ENCODE measurements around the gene MRPS34.
"Not testable (repeated sequence)": the region's sequence is repeated elsewhere in the genome, so short reads cannot be mapped to it uniquely, and the experiment has no call there.

The MRPS34 gene

DNA sequence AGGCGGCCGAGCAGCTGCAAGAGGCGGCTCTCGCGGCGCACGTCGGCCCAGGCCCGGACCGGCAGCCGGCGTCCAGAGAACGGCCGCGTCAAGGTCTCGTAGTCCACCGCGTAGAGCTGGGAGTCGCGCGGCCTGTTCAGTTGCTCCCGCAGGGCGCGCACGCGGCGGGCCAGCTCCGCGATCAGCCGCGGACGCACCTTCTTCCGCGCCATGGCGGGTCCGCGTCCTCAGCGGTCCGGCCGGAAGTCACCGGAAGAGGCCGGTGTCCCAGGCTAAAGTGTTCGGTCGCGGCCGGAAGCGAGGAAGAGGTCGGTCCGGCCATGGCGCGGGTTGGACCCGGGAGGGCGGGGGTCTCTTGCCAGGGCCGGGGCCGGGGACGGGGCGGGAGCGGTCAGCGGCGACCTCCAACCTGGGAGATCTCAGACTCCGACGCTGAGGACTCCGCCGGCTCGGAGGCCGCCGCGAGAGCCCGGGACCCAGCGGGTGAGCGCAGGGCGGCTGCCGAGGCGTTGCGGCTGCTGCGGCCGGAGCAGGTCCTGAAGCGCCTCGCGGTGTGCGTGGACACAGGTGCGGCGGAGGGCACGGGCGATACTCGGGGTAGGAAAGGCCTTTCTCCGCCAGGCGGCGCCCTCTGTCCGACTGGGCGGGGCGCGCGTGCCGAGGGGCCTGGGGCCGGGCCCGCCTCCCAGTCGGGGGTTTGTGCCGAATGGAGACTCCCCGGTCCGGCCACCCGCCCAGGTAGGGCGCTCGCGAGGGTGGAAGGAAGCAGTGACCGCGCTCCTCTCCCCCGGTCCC, at the start of gene MRPS34:
Gene MRPS34 (minus strand): TSS at position 227 of the 795 bp plus-strand sequence. CDS start 15 bp downstream, at position 212.
- DNase-seq: peak; percentile 83

DNA sequence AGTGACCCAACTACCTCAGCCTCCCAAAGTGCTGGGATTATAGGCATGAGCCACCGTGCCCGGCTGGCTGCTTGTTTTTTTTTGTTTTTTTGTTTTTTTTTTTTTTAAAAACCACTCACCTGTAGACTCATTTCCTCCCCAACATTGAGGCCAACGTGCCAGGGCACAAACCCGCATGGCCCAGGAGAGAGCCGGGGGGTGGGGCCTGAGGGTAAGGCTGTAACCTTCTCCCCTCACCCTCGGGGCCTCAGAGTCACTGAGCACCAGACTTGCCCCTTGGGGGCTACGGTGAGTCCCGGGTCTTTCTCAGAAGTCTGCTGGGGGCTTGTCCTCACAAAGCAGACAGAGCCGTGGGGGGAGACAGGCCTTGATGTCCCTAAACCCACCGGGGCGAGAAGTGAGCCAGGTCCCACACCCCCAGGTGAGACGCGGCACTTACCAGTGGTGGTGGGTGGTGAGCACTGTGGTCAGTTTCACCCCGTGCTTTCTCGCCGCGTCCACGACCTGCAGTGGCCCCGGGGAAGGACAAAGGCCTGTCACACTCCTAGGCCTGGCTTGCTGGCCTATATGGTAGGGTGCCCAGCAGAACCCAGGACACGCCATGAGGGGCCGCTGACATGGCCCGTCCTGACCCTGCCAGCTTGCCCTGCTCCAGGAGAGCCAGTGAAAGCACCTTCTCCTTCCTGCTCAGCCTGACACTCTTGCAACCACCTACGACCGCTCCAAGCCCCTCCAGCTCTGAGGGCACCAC, 49.1 kb upstream of the MRPS34 start:
- no peak for DNase-seq

DNA sequence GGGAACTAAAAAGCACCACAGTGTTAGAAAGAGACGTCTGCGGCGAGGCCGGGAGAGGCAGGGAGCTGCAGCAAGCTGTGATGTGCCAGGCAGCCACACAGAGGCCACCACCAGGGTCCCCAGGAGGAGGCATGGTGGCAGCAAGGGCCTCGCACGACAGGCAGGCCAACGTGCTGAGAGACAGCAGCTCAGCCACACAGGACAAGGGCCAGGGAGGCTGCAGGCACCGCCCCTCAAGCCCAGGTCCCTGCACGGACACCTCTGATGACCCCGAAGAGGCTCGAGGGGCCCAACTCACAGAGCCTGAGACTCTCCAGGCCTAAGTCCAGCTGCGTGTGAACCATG, 48.0 kb upstream of the MRPS34 start:
- DNase-seq: no peak

DNA sequence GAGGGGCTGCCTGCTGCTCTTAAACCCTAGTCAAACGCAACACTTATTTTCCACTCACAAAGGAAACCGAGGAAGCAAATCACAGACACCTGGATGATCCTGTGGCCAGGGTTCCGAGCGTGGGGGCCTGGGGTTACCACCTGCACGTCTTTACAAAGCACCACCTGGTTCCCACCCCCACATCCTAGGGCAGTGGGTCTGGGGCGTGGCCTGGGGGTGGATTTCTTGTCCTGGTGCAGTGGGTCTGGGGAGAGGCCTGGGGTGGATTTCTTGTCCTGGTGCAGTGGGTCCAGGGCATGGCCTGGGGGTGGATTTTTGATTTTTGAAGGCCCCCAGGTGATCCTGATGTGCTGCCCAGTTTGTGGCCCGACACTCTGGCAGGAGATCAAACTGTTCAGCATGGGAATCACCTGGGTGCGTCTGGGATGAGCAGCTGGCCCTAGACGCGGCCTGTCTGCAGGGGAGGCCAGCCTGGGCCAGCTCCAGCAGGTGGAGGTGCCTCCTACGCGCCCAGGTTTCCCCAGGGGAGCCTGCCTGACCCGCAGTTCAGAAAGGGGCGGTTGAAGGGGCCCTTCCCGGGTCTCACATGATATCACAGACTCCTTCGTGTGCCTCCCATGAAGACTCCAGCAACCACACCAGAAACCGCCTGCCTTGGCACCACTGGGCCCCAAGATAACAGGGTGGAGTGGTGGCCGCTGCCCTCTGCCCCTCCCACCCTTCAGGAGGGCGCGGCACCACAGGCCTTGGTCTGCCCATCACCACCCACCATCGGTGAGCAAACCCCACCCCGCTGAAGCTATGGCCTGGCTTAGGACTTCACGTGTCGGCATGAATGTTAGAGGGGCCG, 47.4 kb upstream of the MRPS34 start:
- peak; percentile 5 for DNase-seq

DNA sequence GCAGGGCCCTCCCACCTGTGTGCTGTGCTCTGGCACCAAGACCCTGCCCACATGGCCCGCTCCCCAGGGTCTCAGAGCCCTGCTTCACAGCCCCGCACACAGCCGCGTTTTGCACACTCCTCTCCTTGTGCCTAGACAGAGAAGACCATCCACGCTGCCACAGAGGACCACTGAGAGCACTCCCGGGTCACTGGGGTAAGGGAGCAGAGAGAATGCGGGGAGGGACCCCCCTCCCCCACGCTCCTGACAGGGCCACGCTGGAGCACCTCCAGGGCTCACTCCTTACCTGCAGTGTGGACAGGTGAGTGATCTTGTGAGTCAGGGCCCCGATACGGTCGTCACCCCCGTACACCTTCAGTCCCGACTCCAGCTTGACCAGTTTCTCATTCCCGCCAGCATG, 46.7 kb upstream of the MRPS34 start:
- DNase-seq: no peak

DNA sequence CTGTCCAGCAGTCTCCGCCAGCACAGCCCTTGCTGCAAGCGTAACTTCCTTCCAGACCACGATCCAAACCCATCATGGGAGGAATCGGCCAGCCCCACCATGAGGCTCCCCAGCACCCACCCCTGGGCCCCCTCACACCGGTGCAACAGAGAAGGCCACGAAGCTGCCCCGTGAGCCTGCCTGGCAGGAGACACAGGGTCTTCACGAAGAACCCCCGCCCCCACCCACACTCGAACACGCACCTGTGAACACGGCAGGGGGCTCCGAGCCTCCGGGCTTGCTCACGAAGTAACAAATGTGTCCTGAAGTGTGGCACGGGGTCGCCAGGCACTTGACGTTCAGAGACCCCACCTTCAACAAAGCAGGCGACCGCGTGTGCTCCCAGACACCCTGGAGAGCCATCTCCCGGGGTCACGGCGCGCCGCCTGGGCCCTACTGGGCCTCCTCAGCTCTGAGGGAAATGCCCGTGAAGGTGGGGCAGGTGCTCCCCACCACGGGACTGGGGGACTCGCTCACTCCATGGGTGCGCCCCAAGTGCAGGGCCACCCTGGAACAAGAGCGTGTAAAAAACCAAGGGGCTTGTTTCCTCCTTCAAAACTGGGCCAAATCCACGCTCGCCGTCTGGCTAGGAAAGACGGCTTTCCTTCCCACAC, 46.1 kb upstream of the MRPS34 start:
- DNase-seq: no peak

DNA sequence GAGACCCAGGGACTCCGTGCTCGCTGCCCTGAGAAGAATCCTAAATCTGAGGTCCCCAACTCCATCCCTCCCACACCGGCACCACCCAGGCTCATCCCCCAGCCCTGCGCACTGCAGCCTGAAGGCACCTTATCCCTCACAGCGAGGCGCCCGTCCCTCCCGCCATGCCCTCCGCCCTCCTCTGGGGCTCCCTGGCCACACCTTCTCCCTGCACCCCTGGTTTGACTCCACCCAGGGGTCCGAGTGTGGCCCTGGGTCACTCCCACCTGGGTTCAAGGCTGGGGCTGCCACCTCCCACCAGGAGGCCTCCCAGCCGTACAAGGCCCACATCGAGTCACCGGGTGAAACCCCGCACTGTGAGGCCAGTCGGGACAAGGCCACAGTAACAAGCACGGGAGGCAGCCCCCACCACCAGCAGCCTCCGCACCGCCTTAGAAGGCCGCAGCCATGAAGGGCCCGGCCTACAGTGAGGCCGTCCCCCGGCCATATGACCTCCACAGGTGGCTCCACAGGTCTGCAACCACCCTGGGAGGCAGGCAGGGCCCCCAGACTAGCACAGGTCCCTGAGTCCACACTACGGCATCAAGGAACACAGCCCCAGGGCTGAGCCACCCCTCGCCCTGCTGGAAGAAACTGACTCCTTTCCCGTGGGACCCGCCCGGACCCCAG, 45.4 kb upstream of the MRPS34 start:
- DNase-seq: no peak

DNA sequence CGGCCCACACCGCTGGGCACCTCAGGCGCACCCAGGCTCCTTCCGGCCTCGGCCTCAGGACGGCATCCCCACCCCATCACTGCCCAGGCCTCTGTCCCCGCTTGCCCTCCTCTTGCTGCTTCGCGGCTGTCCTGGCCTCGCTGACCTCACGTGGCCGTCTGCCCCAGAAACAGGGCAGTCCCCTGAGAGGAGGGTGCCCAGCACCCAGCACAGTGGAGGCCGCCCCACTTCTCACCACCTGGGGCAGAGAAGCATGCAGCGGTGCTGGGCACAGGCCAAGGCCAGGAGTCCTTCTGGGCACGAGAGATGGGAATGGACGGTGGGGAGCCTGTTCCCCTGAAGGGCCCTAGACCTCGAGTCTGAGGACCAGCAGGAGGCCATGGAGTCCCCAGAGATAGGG, 44.8 kb upstream of the MRPS34 start:
- no peak for DNase-seq

DNA sequence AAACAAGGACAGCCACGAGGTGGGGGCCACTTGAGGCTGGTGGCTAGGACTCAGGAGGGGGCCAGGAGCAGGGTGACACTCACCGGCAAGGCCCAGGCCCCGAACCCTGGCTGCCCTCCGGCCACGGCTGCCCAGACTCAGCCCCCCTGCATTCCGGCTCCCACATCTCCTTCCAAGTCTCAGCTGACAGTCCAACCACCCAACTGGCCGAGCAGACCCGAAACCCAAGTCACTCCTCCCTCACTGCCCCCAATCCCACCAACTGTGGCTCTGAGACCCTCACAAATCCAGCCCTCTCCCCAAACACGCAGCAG, 44.3 kb upstream of the MRPS34 start:
- DNase-seq: no peak

DNA sequence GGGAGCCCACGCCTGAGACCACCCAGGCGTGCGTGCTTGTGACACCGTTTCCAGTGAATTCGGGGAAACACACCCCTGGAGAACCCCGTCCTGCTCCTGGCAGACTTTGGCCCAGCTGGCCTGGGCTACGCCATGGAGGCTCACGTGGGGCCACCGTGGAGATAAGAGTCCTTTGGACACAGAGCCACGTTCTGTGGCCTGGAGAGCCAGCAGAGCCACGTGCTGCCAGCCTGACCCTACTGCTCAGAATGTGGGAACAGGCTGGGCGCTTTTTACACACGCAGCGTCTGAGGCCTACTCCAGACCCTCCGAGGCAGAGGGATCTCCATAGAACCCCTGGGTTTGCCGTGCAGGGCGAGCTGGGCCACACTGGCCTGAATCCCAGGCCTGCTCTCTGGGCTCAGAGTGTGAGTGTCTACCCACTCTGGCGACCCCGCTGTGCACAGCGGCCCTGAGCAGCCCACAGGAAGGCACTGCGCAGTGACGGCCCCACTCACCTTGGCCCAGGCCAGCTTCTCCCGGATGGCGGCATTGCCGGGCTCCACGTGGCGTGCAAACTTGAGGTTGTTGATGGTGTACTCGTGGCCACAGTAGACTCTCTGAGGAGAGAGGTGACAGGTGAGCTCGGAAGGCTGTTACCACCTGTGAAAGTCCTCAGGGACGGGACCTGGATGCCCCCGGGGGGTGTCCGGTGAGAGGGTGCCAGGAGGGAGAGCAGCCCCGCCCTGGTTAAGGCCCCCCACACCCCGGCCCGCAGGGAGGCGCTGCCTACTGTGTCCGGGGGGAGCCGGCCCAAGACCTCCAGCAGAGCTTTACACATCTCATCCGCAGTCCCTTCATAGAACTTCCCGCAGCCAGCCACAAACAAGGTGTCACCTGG, 43.7 kb upstream of the MRPS34 start:
- no peak for DNase-seq

DNA sequence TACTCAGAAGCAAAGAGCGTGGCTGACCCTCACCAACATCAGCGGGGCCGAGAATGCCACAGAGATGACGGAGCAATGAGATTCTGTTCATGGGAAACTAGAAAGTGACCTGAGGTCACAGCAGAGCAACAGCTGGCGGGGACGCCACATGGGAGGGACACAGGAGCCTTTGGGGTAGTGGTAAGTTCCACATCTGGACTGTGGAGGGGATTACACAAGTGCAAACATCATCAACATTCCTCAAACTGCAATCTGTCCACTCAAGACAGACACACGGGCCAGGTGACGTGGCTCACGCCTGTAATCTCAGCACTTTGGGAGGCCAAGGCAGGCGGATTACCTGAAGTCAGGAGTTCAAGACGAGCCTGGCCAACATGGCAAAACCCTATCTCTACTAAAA, 42.5 kb upstream of the MRPS34 start:
- DNase-seq: no peak

DNA sequence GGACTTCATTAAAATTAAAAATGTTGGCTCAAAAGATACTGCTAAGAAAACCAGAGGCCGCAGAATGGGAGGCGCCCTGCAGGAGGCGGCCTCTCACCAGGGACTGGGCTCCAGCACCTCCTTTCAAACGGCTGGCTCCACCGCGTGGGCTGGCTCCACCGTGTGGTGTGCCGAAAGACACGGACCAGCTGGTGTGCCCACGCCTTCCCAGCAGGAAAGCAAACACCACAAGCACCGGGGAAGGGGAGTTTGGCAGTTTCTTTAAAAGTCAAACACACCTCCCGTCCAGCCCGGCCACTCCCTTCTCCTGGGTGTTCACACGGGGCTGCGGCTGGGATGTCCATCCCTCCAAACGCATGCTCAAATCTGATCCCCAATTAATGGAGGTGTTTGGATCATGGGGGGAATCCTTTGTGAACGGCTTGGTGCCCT, 39.8 kb upstream of the MRPS34 start:
- peak; percentile 78 for DNase-seq

DNA sequence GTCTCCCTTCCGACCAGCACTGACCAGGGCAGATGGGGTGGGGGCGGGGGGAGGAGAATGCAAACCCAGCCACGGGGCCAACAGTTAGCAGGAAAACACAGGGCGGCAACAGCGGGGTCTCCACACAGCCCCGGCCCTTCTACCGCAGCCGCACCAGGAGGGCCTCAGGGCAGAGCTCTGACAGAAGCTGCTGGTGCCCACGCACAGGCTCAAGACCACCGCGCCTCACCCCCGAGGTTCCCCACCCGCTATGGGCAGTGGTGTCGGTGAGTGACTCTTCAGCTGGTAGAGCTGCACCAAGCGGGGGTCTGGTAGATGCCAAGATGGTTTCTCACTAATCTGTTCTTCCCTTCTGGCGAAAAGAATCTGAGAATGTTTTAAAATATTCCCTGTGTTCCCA, 37.6 kb upstream of the MRPS34 start:
- DNase-seq: no peak

DNA sequence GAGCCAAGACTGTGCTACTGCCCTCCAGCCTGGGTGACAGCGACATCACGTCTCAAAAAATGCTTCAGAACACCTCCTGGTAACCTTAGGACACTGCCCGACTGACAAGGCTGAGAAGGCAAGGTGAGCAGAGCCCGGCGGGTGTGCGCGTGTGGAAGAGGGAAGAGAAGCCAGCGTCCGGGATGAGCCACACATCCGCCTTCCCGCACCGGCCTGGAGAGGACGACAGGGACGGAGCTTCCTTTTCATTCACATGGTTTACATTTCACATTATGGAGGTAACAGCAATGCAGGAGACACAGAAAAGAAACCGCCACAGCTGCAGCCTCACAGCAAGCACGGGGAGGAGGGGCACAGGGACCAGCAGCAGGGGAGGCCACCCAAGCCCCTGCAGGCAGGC, 37.2 kb upstream of the MRPS34 start:
- no peak for DNase-seq

DNA sequence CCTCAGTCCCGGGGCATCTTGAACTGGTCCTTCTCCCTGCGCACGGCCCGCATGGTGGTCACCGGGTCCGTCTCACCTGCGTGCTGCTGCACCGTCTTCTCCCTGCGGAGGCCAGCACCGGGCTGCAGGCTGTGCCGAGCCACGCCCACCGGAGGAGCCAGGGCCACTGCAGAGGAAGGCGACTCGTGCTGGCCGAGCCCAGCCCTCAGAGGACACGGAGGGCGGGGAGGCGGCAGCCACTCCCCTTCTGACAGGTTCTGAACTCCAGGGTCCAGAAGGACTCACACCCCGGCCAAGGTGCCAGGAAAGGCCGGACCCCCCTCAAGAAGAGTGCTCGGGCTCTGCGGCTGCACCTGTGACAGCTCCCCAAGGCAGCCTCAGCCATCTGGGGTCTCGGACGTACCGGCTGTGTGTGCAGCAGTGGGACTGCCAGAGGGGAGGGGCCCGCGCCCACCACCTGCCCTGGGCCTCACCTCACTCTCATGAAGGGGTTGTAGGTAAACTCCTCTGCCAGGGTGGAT, 36.4 kb upstream of the MRPS34 start:
- no peak for DNase-seq

DNA sequence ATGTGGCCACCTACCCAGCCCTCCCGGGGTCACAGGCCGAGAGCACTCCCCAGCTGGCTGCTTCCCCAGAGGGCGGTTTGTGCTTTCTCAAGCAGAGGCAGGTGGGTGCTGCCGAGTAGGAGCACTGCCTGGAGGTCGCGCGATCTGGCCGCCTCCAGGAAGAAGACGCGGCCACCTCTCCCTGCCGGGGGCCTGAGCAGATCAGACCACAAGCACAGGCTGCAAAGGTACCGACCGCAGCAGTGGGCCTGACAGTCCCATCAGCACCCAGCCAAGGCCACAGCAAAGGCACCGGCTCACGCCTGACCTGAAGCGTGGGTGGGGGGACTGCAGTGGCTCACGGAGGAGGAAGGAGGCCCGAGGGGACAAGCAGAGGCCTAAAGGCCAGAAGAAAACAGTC, 35.8 kb upstream of the MRPS34 start:
- DNase-seq: no peak

DNA sequence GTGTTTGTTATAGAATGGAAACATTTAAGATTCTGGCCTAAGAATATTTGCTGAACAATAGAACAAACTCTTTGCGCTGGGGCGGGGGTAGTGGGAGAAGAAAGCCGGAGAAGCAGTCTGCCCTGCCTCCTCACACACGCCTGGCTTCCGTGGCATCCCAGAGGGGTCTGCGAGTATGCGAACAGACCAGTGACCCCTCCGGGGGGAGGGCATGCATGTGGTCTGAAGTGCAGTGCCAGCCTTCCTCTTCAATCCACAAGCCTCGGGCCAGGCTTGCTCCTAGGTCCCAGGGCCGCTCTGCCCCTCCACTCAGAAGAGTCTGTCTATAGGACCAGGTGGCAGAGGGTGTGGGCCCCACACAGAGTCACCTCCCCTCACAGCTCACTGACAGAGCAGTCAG, 34.7 kb upstream of the MRPS34 start:
- no peak for DNase-seq

DNA sequence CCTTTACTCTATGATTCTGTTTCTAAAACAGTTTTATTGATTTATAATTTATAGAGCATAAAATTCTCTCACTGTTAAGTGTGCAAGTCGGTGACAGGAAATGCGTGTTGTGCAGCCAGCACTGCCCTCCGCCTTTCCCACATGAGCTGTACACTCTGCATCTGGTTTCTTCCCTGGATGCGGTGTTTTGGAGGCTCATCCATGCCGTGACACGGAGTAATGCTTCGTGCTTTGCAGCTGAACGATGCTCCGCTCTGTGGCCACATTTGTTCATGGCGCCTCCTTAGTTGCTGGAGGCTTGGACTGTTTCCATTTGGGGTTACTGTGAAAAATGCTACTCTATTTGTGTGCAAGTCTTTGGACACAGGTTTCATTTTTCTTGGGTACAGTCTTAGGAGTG, 27.8 kb upstream of the MRPS34 start:
- DNase-seq: no peak

DNA sequence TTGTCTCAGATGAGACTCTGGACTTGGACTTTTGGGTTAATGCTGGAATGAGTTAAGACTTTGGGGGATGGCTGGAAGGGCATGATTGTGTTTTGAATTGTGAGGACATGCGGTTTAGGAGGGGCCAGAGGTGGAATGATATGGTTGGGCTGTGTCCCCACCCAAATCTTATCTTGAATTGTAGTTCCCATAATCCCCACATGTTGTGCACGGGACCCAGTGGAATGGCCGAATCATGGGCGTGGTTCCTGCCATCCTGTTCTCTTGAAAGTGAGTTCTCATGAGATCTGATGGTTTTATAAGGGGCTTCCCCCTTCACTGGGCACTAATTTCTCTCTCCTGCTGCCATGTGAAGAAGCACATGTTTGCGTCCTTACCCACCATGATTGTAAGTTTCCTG, 26.3 kb upstream of the MRPS34 start:
- DNase-seq: not testable (repeated sequence)

DNA sequence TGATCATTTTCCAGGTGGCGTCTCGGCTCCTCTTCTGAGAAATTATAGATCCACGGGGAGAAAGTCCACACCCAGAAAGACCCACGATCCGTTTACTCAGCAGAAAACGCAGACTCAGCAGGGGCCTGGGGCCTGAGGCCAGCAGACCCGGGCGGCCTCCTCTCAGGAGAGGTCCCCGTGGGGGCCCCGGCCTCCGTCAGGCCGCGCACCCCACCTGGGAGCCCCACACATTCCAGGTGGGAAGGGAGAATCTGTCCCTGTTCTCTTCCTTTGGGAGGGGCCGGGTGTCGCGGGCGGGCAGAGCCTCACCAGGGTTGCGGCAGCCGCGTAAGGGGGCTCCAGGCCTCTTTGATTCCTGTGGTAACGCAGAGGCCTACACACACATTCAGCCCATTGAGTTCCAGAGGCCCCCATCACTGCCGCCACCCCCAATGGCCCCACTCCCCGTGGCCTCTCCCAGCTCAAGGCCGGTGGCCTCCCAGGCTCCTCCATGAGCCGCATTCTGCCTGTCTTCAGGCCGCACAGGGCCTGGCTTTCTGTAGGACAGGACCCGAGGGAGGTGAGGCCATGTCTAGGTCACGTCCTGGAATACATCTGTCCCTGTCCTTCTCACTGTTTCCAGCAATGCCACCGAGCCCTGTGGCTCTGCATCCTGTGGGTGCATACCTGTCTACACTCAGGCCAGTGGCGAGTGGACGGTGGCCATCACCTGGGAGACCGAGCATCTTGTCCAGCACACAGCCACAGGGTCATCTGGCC, 22.2 kb upstream of the MRPS34 start:
- DNase-seq: no peak

Measured in NCI-H2171 treated with DMSO at 0.1 percent for 48 hours (cell line).